GM18870 (cell line): ENCODE data around the gene JOSD1.
A peak's percentile ranks its signal among the peaks of the same experiment; 100 is the strongest.

Experiments used
- ATAC-seq: cut with Tn5 transposase; IDR thresholded peaks from one replicate; pipeline ENCODE4 v1.9.1; 2021; ENCODE audit warnings: moderate library complexity; ENCODE audit not compliant: unreplicated experiment

Gene JOSD1

DNA sequence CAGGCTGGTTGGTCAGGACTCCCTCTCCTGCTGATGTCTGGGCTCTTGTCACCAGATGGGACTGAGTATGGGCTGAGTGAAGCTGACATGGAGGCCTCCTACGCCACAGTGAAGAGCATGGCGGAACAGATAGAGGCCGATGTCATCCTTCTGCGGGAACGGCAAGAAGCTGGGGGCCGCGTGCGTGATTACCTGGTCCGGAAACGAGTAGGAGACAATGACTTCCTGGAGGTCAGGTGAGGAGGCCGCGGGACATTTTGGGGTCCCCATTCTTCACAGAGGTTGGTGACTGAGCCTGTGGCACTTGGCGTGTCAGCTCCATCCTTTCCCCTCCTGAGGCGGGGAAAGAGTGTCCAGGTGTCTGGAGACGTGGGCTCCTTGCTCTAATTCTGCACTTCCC is 15.1 kb upstream of the JOSD1 start:
- ATAC-seq: no peak

DNA sequence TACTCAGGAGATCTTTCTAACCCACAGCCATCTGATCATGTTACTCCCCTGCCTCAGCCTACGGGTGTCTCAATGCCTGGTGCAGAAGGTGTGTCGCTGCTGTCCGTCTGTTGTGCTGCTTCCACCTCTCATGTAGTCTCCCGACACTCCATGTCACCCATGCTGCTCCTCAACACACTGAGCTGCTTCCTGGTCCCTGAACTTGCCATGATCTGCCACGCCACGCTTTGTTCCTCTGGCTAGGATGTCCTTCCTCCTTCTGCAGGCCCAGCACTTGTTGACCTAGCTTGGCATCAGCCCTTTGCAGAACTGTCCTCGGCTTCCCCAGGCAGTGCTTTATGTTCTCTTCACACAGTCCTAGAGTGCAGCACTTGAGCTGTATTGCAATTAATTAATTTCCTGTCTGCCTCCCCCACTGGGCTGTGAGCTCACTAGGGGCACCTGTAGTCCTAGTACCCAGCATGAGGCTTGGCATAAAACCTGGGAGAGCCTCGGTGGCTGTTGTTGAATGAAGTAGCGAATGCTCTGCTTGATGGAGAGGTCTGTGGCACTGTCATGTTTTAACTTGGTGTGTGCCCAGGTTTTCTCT is 14.5 kb upstream of the JOSD1 start:
- no peak for ATAC-seq

DNA sequence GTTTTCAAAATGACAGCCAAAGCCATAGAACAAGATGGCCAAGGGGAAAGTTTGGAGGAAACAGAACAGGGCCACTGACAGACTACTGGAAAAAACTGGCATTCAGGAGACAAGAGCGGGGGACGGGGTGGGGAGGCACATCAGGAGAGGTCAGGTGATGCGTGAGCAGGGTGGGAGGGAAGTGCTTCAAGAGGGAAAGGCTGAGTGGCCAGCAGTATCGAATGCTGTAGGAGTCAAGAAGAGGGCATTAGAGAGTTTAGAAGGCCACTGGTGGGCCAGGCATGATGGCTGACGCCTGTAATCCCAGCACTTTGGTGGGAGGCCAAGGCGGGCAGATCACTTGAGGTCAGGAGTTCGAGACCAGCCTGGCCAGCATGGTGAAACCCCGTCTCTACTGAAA is 13.2 kb upstream of the JOSD1 start:
- no peak for ATAC-seq

DNA sequence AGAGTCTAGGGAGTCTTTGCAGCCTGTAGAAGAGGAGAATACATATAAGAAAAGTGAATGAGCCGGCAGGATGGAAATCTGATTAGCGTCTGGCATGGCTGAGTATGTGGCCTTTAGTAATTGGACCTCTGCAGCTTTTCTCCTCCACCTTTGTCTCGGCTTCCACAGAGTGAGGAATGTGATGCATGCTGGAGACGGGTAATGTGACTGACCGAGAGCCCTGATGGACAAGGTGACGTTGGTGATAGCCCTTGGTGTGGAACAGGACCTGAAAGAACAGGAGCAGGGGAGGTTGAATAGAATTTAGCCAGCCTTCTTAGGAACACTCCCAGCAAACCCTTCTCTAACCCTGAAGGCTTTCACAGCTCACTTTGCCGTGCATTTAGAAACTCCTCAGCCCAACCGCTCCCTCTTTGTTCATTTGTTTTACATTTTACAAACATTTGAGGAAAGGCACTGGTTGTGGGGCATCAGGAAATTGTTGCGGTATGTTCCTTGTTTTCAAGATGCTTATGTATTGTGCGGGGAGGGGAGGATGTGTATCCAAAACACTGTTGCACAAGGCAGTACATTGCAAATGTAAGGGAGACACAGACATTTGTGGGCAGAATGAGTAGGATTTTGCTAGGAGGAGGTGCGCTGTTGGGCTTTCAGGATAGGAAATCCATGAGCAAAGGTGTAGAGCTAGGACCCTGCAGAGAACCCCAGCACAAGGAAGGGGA is 11.9 kb upstream of the JOSD1 start:
- no peak for ATAC-seq

DNA sequence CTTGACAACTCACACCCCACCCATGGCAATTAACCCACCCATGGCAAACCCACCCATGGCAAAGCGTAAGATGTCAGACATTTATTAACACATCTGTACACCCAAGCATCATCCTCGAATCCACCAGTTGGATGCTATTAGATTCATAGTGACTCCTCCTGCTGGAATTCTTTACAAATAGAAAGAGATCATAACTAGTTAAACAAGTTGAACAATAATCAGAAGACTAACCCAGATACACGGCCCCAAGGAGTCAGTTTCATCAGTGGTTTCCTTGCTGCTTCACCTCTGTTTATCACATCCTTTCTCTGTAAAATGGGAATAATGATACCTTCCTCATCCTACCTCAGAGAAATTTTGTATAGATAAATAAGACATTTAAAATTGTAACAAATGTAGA is 10.1 kb upstream of the JOSD1 start:
- no peak for ATAC-seq

DNA sequence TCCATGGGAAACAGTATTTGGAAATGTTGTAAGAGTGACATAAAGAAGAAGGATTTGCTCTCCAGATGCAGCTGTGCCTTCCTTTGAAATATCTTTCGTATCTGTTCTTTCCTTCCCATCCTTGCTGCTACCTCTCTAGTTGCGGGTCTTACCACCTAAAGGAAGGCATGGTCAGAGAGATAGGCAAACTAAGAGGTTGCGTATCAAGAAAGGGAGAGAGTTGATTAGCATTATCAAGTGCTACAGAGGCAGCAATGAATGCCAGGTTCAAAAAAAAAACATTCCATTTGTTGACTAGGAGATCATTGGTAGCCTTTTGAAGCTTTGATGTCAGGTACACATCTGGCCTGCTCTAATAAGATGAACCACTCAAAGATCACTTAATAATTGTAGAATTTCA is 9.6 kb upstream of the JOSD1 start:
- no peak for ATAC-seq

DNA sequence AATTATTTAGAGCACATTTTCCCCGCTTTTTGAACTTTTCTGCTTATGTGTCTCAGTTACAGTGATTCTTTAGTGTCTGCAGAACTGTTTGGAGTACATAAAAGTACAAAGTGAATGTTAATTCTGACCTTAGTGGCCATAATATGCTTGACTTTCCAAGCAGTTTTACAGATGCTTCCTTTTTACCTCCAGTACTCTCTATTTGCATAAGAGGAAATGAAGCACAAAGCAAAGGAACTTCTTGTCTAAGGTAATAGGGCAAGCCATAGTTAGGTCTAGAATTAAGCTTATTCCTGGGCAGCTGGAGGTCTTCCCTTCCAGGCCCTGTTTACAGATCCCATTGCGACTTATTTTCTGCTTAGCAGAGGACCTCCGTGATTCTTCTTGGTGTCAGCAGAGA is 8.6 kb upstream of the JOSD1 start:
- ATAC-seq: no peak

DNA sequence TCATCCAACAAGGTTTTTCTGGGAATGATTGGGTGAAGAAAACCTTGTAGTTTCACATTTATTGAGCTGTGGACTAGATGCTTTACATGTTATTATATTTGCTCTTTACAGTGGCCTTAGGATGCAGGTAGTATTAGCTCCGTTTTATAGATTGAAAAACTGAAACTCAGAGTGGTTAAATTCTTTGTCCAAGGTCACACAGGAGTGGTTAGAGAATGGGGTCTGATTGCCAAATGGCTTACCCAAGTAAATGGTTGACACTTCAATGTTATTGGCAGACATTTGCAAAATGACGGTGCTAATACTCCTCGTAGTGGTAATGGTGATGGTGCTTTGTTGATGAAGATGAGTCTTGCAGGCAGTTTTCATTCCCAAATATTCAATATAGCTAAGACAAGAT is 7.2 kb upstream of the JOSD1 start:
- ATAC-seq: no peak

DNA sequence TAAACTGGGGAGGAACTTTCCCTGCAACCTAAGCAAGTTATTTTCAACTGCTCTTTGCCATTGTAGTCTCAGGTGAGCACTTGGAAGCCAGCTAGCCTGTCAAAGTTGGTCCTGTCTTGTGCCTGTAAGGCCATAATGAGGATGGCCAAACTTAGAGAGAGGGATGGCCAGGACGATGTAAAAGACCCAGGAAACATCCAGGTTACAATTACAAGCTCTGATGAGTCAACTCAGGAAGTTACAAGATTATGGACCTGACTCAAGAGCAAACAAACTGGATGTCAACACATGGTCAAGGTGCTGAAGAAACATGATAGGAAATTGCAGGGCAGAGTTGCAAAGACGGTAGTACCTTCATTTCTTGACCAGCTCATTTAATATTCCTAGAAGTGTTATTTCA is 6.6 kb upstream of the JOSD1 start:
- no peak for ATAC-seq

DNA sequence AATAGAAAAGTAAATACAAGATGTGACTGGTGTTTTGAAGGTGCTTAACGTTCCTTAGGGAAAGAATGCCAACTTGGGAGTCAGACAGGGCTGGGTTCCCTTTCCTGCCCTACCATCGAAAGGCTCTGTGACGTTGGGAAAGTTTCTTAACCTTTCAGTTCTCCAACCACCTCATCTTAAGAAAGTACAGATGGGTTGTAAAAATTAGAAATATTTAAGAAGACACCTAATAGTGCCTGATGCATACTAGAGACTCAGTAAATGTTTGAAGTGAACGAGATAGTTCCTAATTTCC is 6.1 kb upstream of the JOSD1 start:
- no peak for ATAC-seq

DNA sequence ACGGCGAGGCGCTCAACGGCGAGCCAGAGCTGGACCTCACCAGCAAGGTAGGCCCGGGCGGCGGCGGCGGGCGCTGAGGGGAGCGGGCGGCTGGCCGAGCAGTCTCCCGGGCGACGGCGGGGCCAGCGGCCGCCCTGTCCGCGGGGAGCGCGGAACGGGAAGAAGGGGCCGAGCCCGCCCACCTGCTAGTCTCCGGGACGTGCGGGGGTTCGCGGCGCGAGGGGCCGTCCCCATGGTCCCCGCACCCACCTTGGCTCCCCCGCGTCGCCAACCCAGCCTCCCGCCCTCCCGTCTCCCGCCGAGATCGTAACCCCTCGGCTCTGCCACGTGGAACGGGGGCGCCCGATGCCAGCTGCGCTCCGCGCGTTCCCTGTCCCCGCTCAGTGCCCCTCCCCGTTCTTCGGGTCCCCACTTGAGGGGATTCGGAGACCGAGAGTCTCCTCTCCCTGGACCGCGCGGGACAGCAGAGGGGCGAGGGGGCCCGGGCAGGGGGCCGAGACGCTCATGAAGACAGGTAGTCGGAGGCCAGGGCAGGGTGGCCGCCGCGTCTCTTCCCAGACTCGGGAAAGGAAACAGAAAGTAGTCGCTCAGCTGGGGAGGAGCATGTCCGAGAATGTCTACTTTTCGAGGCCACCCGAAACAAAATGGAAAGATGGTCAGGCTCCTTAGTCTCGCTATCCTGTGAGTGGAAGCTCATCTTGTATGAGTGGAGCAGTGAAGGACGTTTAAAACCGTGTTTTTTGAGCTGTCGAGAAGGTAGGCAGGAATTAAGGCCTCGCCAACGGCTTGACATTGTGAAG is 5.6 kb upstream of the JOSD1 start:
- ATAC-seq: no peak

DNA sequence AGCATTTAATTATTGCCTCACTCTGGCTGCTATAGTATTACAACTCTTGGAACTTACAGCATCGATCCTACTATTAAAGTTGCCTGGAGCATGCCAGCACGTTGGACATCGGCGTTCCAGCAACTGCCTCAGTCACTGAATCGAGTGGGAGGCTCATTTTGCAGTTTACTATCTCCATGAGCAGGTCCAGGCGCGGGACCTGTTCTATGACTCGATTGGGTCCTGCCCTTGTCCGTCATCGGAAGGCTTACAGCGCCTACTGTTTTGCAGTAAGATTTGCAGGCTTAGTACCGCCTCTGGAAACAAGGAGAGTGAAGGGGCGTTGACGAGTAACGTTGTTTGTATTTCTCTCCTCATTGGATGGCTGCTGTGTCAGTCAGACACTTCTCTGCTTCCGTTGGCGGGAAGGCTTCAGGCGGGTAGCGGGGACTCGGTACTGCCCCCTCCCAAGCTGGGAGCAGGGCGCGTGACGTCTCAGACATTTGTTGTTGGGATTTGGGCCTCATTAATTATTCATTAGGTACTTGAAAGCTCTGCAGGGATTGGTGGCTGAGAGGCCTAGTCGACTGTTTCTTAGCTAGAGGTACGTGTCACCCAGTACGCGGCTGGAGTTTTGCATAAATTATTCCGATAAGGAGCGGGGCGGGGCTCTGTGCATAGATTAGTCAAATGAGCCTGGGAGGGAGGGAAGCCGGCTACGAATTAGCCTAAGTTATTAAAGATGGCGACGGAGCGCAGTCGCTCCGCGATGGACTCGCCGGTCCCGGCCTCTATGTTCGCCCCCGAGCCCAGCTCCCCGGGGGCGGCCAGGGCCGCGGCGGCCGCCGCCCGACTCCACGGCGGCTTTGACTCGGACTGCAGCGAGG is 4.7 kb upstream of the JOSD1 start, which contains the start of gene GTPBP1:
TSS of gene GTPBP1 (plus strand) at position 710 of the 866 bp plus-strand sequence. CDS start at position 722, 12 bp downstream.
- peak; percentile 83 for ATAC-seq

DNA sequence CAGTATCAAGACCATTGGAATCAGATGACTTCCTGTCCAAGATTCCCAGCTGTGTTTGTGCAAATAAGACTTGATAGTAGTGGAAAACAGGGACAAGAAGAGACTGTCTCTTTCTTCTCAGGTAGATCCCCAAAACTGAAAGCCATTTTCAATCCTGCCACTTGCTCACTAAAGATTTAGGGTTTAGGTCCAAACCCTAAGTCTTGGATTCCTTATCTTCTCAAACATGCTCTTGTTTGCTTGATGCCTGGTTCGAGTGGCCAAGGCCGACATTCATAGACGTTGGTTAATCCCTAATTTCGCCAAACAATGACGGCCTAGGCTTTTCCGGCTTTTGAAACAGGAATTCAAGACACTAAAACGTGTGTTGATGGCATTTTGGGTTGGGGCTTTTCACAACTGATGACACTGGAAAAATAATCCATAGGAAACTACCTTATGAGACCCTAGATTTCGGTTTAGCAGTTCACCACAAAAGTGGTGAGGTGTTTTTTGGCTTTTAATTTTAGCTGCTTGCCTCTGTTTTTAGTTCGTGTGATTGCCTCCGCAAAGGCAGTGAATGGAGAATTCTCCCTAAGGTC is 4.0 kb upstream of the JOSD1 start:
- no peak for ATAC-seq

DNA sequence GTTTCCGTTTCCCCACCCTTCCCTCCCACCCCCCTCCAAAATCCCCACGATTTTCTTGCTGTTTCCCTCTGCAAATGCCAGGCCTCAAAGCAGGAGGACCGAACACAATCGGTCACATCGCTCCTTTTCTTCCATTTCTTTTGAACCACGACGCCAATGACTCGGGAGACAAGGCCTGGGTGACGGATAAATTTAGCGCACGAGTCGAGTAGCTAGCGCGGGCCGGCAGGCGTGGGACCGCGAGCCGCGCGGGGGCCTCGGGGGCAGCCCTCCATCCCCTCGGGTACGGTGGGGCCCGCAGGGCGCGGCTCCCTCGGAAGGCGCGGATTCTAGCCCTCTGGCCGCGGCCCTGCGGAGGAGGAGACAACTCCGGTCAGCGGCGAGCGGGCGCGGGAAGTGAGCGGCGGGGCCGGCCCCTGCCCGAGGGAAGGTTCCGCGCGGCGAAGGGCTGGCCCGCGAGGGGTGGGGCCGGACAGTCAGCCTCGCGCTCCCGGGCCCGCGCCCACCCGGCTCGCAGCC is 414 bp downstream of the JOSD1 start:
- ATAC-seq: no peak

DNA sequence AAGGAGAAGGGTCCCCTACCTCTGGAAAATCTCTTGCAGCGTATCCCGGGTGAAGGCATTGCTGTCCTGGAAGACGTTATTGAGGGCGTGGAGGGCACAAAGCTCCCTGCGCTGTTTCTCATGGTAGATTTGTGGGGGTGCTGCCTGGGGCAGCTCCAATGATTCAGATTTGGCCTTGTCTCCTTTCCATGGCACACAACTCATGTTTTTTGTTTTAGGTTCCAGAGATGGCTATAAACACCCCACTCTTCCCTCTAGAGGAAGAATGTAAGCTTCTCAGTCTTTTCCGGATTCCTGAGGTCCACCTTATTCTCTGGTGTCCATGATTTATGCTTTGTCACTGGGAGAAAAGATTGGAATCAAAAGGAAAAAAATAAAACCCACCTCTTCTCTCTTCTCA is 959 bp downstream of the JOSD1 start:
- ATAC-seq: no peak

DNA sequence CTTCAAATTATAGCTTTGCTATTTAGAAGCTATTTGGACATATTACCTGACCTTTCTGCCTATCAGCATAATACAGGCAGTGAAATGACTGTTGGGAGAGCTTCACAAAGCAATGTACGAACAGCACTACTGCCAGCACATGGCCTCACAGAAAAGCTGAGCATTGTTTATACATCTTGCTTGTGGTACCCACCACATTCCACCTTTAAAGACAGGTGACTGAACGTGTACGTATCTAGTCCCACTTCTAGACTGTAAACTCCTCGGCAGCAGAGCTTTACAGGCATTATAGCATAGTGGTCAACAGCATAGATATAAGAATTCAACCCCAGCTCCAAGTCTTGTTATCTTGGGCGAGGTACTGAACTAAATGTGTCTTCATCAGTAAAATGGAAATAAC is 1.6 kb downstream of the JOSD1 start:
- no peak for ATAC-seq

DNA sequence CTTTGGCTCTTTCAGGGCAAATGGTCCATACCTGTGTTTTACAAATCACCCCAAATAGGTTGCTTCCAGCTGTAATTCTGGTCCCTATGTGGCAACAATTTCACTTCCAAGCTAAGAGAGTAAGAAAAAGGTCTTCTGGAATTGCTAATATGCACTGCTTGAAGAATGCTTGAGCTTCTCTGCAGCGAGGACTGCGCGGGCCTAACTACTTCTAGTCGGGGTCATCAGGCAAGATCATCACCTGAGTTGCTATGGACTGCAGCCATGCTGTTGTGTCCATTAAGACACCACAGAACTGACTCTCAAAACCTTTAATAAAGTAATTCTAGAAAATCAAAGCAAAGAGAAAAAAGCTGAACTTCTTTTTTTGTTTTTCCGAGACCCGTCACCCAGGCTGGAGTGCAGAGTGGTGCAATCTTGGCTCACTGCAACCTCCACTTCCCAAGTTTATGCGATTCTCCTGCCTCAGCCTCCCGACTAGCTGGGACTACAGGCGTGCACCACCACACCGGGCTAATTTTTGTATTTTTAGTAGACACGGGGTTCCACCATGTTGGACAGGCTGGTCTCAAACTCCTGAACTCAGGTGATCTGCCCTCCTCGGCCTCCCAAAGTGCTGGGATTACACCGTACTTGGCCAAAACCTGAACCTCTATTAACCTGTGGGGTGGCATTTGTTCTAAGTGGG is 2.2 kb downstream of the JOSD1 start:
- no peak for ATAC-seq

DNA sequence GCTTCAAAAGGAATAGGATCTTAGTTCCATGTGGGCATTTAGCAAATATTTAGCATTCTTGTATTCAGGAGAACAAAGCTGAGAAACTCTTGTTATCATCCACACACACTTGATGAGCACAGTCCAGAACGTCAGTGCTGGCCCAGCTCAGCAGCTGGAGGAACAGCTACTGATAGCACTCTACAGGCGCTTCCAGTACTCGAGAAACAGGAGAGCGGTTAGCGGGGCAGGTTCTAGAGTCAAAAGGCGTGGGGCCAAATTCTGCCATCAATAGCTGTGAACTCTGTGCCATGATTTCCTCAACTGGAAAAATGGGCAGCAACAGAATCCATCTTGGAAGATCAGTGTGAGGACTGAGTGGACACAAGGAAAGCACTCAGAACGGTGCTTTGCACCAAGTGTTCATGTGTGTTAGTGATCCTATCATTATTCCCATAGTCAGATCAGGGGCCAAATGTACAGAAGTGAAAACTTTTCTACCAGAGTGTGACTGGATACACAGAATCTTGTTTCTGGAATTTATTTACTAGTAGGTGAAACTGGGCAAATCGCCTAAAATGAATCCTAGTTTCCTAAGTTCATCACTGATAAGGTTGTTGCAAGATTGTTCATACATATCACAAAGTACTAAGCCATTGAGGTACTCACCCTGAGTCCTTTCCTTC is 3.2 kb downstream of the JOSD1 start:
- no peak for ATAC-seq

DNA sequence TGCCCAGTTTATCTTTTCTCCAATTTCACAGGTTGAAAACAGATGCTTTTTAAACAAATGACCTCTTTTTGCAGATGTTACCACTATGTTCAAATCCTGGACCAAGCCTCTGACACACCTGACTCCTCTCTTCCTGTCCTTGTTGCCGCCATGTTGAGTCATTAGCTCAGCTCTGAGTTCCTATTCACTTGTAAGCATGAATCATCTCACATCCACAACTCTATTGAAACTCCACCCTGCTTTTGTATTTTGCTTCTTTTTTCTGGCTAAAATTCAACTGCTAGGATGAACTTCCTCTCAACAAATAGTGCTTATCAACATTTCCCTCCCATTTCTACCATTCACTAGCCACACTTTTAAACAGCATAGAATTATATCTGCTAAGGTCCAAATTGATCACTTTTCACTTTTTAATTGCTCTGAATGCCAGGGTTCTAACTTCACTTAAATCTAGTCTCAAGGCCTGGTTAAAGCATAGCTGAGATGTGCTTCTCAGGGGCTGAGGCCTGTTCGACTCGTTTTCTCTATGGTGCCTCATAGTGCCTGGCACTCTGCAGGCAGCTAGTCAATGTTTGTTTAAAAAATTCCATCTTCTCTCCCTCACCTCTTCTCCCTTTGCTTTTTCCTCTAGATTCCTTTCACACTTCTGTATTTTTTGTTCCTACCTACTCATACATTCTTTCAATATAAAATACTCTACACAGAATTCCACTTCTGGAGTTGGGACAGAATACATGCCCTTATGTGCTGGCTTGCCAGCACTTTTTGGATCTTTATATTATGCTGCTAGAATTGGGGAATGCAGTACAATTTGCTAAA is 3.9 kb downstream of the JOSD1 start:
- ATAC-seq: no peak
